Epithelial cell of esophagus (primary cell): ENCODE results near the gene BAG5.

Source experiments
- DNase-seq: peaks from one replicate; pipeline ENCODE4 v3.0.0; 2010; ENCODE audit warnings: low read depth
- H3K4me3 ChIP-seq: 2 replicates; pipeline ENCODE4 v1.5.1; 2011; ENCODE audit warnings: mild to moderate bottlenecking, low read length, control low read depth
- CTCF ChIP-seq: IDR thresholded peaks from 2 replicates; pipeline ENCODE4 v1.5.1; 2011; ENCODE audit warnings: low read depth, mild to moderate bottlenecking, low read length, control low read depth, inconsistent platforms; ENCODE audit not compliant: insufficient read depth; ENCODE audit errors: missing control alignments

Gene BAG5

GRCh38 chr14:103537175-103537990, 25.1 kb downstream of the BAG5 start:
- no peak for TF ChIP-seq CTCF
- H3K4me3 ChIP-seq: no peak overlapping the region
- no peak for DNase-seq

GRCh38 chr14:103536693-103537092, 25.8 kb downstream of the BAG5 start:
- H3K4me3 ChIP-seq: no peak overlapping the region
- no peak for TF ChIP-seq CTCF
- DNase-seq: no peak

GRCh38 chr14:103535891-103536565, 26.4 kb downstream of the BAG5 start:
- H3K4me3 ChIP-seq: no peak overlapping the region
- no peak for DNase-seq
- TF ChIP-seq CTCF: no peak

GRCh38 chr14:103535081-103535890, 27.2 kb downstream of the BAG5 start:
- no peak for TF ChIP-seq CTCF
- no peak overlapping the region for H3K4me3 ChIP-seq
- no peak for DNase-seq

- DNase-seq: no peak
- no peak for TF ChIP-seq CTCF
- no peak overlapping the region for H3K4me3 ChIP-seq
Observed at GRCh38 chr14:103534576-103535061, 27.8 kb downstream of the BAG5 start.

GRCh38 chr14:103533999-103534575, 28.4 kb downstream of the BAG5 start:
- no peak overlapping the region for H3K4me3 ChIP-seq
- DNase-seq: no peak
- TF ChIP-seq CTCF: no peak
